ENCODE data around the gene HOXB9. TPM values are rescaled to one million over a fixed set of nuclear protein-coding genes. Genes with fewer than 3 reads are reported as not detected.
A peak's percentile ranks its signal among the peaks of the same experiment; 100 is the strongest.

The HOXB9 gene
- total and polyA plus RNA-seq, 9 of the 15 experiments (the other 6 are each of a cell fraction or from before 2014, with no cell fraction given) = 3.1 to 196 (median 77.6) TPM

DNA sequence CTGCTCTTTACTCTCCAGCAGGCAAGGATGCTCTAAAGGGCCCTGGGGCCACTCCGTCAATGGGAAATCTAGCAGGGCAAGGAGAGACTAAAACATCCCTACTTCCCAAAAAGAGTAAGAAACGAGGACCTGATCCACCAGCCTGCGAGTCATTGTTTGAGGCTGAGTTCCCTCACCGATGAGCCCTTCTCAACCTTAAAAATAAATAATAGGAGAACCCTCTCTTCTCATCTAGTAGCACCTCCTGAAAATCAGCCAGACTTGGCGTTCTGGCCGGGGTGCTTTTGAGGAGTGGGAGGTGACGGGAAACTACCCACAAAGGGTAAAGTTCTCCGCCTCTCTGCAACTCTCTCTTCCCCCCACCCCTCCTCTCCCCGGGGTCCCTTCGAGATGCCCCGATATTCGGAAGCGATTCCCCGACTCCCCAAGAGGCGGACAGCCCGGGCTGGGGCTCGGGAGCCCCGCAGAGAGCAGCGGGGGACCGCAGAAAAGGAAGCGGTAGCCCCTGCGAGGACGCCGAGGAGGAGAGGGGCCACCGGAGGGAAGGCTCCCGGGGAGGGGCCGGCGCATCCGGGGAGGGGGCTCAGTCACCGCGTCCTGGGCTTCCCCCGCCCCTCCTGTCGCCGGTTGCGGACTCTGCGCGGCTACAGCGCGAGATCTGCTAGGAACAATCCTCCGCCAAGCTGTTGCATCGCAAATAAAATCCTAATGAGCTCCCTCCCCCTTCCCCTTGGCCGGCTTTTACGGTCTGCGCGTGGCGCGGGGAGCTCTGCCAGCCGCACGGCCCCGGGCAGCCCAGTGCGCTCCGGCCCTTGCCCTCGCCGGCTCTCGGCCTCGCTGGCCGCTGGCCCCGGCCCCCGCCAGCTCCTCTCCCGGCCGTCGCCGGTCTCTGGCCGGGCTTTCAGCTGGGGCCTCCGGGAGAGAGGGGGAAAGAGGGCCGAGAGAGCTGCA lies 1.3 kb downstream of the HOXB9 start (continued):
- TF ChIP-seq ZNF232 (CRISPR knock-in tag; IDR thresholded peaks at IDR 0.05) = no peak
- no peak for TF ChIP-seq ZBTB1 (CRISPR knock-in tag; IDR thresholded peaks at IDR 0.05; ENCODE audit: borderline replicate concordance, low read depth)
- TF ChIP-seq, protein P1, sequence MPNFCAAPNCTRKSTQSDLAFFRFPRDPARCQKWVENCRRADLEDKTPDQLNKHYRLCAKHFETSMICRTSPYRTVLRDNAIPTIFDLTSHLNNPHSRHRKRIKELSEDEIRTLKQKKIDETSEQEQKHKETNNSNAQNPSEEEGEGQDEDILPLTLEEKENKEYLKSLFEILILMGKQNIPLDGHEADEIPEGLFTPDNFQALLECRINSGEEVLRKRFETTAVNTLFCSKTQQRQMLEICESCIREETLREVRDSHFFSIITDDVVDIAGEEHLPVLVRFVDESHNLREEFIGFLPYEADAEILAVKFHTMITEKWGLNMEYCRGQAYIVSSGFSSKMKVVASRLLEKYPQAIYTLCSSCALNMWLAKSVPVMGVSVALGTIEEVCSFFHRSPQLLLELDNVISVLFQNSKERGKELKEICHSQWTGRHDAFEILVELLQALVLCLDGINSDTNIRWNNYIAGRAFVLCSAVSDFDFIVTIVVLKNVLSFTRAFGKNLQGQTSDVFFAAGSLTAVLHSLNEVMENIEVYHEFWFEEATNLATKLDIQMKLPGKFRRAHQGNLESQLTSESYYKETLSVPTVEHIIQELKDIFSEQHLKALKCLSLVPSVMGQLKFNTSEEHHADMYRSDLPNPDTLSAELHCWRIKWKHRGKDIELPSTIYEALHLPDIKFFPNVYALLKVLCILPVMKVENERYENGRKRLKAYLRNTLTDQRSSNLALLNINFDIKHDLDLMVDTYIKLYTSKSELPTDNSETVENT (CRISPR knock-in tag; IDR thresholded peaks at IDR 0.05) = no peak
- TF ChIP-seq ILF3 (IDR thresholded peaks at IDR 0.05; ENCODE audit: borderline replicate concordance) = peak; percentile 80; the same call in 1 of the 2 replicates
- TF ChIP-seq BHLHE40 (IDR thresholded peaks at IDR 0.05; ENCODE audit: low read length) = no peak
- TF ChIP-seq ZNF592 (IDR thresholded peaks at IDR 0.05) = no peak
- TF ChIP-seq, protein P2, sequence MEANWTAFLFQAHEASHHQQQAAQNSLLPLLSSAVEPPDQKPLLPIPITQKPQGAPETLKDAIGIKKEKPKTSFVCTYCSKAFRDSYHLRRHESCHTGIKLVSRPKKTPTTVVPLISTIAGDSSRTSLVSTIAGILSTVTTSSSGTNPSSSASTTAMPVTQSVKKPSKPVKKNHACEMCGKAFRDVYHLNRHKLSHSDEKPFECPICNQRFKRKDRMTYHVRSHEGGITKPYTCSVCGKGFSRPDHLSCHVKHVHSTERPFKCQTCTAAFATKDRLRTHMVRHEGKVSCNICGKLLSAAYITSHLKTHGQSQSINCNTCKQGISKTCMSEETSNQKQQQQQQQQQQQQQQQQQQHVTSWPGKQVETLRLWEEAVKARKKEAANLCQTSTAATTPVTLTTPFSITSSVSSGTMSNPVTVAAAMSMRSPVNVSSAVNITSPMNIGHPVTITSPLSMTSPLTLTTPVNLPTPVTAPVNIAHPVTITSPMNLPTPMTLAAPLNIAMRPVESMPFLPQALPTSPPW (CRISPR knock-in tag; IDR thresholded peaks at IDR 0.05) = peak; percentile 67
- no peak for TF ChIP-seq POLR2AphosphoS2 (IDR thresholded peaks at IDR 0.05; ENCODE audit: low read length)
- TF ChIP-seq TSC22D4 (tag; IDR thresholded peaks at IDR 0.05) = no peak
- no peak for TF ChIP-seq ATF1 (CRISPR knock-in tag; IDR thresholded peaks at IDR 0.05)
- TF ChIP-seq ATF1 (tag; IDR thresholded peaks at IDR 0.05) = no peak
- no peak for TF ChIP-seq AFF1 (IDR thresholded peaks at IDR 0.05; ENCODE audit: low read depth in 1 of 2, partially characterized antibody in 2 of 2)
- TF ChIP-seq, protein P3, sequence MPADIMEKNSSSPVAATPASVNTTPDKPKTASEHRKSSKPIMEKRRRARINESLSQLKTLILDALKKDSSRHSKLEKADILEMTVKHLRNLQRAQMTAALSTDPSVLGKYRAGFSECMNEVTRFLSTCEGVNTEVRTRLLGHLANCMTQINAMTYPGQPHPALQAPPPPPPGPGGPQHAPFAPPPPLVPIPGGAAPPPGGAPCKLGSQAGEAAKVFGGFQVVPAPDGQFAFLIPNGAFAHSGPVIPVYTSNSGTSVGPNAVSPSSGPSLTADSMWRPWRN (IDR thresholded peaks at IDR 0.05; ENCODE audit: low read depth) = no peak

All from K562 (cell line).